GM23248 (cell line): Measurements from ENCODE around the gene STK36.

Source experiments
- EZH2 ChIP-seq: fragments of 200-600 bp; sonication (generic); IDR thresholded peaks from 2 replicates; pipeline ENCODE4 v1.6.1; 2018; ENCODE audit warnings: antibody characterized with exemption, mild to moderate bottlenecking; ENCODE audit not compliant: insufficient read depth, poor library complexity, severe bottlenecking
- EZH2phosphoT487 ChIP-seq: fragments of 200-600 bp; sonication (generic); IDR thresholded peaks from 2 replicates; pipeline ENCODE4 v1.6.1; 2018; ENCODE audit warnings: antibody characterized with exemption, moderate library complexity, mild to moderate bottlenecking, low read depth; ENCODE audit not compliant: insufficient read depth

DNA sequence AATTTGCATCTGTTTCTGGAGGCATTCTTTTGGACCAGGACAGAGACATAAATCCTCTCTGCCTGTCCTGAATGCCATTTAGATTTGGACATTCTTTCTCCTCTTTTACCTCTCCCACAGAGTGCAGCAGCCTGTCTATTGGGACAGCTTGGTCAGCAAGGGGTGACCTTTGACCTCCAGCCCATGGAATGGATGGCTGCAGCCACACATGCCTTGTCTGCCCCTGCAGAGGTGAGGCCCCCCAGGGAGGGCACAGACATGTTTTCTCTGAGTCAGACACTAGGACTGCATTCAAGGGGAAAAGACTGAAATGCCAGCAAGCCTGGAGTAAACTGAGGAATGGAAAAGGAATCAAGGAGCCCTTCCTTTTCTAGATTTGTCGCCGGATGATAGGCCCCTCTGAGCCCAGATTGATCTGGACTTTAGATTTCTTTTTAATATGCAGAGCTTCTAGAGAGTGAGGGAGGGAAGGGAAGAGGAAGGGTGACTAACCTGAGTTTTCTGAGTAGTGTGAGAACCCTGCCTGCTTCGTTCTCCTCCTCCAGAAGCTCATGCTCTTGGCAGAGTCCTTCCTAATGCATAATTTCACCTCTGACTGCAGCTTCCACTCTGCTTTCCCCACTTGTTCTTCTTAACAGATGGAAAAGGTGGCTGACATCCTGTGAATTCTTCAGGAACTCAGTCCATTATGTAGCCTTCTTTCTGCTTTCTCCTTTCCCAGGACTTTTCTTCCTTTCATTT, 22.7 kb downstream of the STK36 start:
- TF ChIP-seq EZH2phosphoT487 (no peak), EZH2 (no peak)
